Activated naive CD4-positive, alpha-beta T cell treated with anti-CD3 and anti-CD28 coated beads for 36 hours (primary cell): ENCODE data around the gene ZNF333. TPM values are rescaled to one million over a fixed set of nuclear protein-coding genes. Genes with fewer than 3 reads are reported as not detected.
"Not testable (repeated sequence)": the region's sequence is repeated elsewhere in the genome, so short reads cannot be mapped to it uniquely, and the experiment has no call there.

Experiments
- CTCF ChIA-PET: fragments of 350-600 bp; sonication (Branson Sonifier 250); formaldehyde crosslinking; loops from one replicate; lab custom pipeline; 2021; ENCODE audit warnings: antibody characterized with exemption; lab: Charles Lee
- DNase-seq: peaks from one replicate; pipeline ENCODE4 v3.0.0-alpha.2; 2020
- H3K27ac Mint-ChIP-seq: one replicate; pipeline ENCODE4 v1.8.0; 2021; ENCODE audit warnings: mild to moderate bottlenecking, mixed read lengths
- H3K27me3 Mint-ChIP-seq: one replicate; pipeline ENCODE4 v1.8.0; 2021; ENCODE audit warnings: low read depth, mixed read lengths
- H3K36me3 Mint-ChIP-seq: one replicate; pipeline ENCODE4 v1.8.0; 2021; ENCODE audit warnings: low read depth, mixed read lengths
- H3K4me1 Mint-ChIP-seq: one replicate; pipeline ENCODE4 v1.8.0; 2021; ENCODE audit warnings: low read depth, mixed read lengths
- H3K4me3 Mint-ChIP-seq: one replicate; pipeline ENCODE4 v1.8.0; 2021; ENCODE audit warnings: mild to moderate bottlenecking, moderate library complexity, mixed read lengths
- H3K9me3 Mint-ChIP-seq: one replicate; pipeline ENCODE4 v1.8.0; 2021; ENCODE audit warnings: mixed read lengths
- intact Hi-C: fragments of 100-400 bp; cut with micrococcal nuclease; formaldehyde crosslinking; loops from one replicate; pipeline ENCODE4 v1.15.1; 2023
- total RNA-seq, 2 experiments: library from RNA; stranded (reverse); gene quantifications; one replicate each; pipeline ENCODE4 v1.2.3, GENCODE V29; 2021

ZNF333 gene
- total RNA-seq, 2 experiments from 2014 or later = 28.6 to 31.7 TPM

- Mint-ChIP-seq H3K9me3 (no peaks in the 10 kb centered on the region), H3K36me3 (no peaks in the 10 kb centered on the region), H3K4me3 (no peak overlapping the region), H3K27ac (no peak overlapping the region), H3K27me3 (peaks cover 30% of the 10 kb centered on the region), H3K4me1 (peaks cover 7% of the 10 kb centered on the region)
- CTCF ChIA-PET = no interaction called here
- no peak for DNase-seq
- intact Hi-C loops = no loop called here
Measured at GRCh38 chr19:14772467-14772866, 82.6 kb downstream of the ZNF333 start.

- Mint-ChIP-seq H3K9me3 (no peaks in the 10 kb centered on the region), H3K27ac (no peak overlapping the region), H3K36me3 (no peaks in the 10 kb centered on the region), H3K4me1 (peaks cover 7% of the 10 kb centered on the region), H3K4me3 (no peak overlapping the region), H3K27me3 (peaks cover 30% of the 10 kb centered on the region)
- intact Hi-C loops = no loop called here
- CTCF ChIA-PET = no interaction called here
- DNase-seq = no peak
Measured at GRCh38 chr19:14772995-14773394, 83.1 kb downstream of the ZNF333 start.

- intact Hi-C loops, H3K36me3 Mint-ChIP-seq, H3K4me1 Mint-ChIP-seq, H3K27ac Mint-ChIP-seq, DNase-seq, CTCF ChIA-PET, H3K4me3 Mint-ChIP-seq, H3K9me3 Mint-ChIP-seq: not testable (repeated sequence)
- peaks cover 25% of the 10 kb centered on the region for H3K27me3 Mint-ChIP-seq
Measured at GRCh38 chr19:14773722-14774121, 83.9 kb downstream of the ZNF333 start.

- no peak for DNase-seq
- Mint-ChIP-seq H3K36me3 (no peaks in the 10 kb centered on the region), H3K27ac (no peak overlapping the region), H3K27me3 (peaks cover 24% of the 10 kb centered on the region), H3K4me1 (peaks cover 7% of the 10 kb centered on the region), H3K4me3 (no peak overlapping the region), H3K9me3 (no peaks in the 10 kb centered on the region)
- intact Hi-C loops = no loop called here
- CTCF ChIA-PET = interaction anchor here (1.2 kb wide), 1 partner anchor 12 kb away, joined by 3 read pairs; no protein-coding TSS in a partner anchor
Measured at GRCh38 chr19:14774373-14774772, 84.5 kb downstream of the ZNF333 start.

- peaks cover 24% of the 10 kb centered on the region for H3K27me3 Mint-ChIP-seq
- intact Hi-C loops, H3K9me3 Mint-ChIP-seq, H3K36me3 Mint-ChIP-seq, H3K27ac Mint-ChIP-seq, H3K4me1 Mint-ChIP-seq, H3K4me3 Mint-ChIP-seq, DNase-seq: not testable (repeated sequence)
- CTCF ChIA-PET = interaction anchor here (1.2 kb wide), 1 partner anchor 11 kb away, joined by 3 read pairs; no protein-coding TSS in a partner anchor
Measured at GRCh38 chr19:14775326-14775725, 85.5 kb downstream of the ZNF333 start.

- no peak for DNase-seq
- H3K9me3 Mint-ChIP-seq = no peaks in the 10 kb centered on the region
- intact Hi-C loops = no loop called here
- no peaks in the 10 kb centered on the region for H3K36me3 Mint-ChIP-seq
- no peak overlapping the region for H3K27ac Mint-ChIP-seq
- no peak overlapping the region for H3K4me3 Mint-ChIP-seq
- CTCF ChIA-PET = interaction anchor here (0.6 to 1.9 kb wide), 3 partner anchors 11 to 203 kb away, joined by 4 to 12 read pairs (median 5); no protein-coding TSS in a partner anchor
- peaks cover 7% of the 10 kb centered on the region for H3K4me1 Mint-ChIP-seq
- peaks cover 26% of the 10 kb centered on the region for H3K27me3 Mint-ChIP-seq
Measured at GRCh38 chr19:14775869-14776586, 86.2 kb downstream of the ZNF333 start.

- CTCF ChIA-PET = interaction anchor here (1.9 kb wide), 1 partner anchor 9 kb away, joined by 12 read pairs; no protein-coding TSS in a partner anchor
- H3K4me3 Mint-ChIP-seq, intact Hi-C loops, H3K9me3 Mint-ChIP-seq, H3K4me1 Mint-ChIP-seq, H3K36me3 Mint-ChIP-seq, DNase-seq, H3K27ac Mint-ChIP-seq: not testable (repeated sequence)
- peaks cover 26% of the 10 kb centered on the region for H3K27me3 Mint-ChIP-seq
Measured at GRCh38 chr19:14777645-14778044, 87.8 kb downstream of the ZNF333 start.

GRCh38 chr19:14778110-14778845 is 88.4 kb downstream of the ZNF333 start, which contains the start of gene ADGRE2:
ADGRE2 (minus strand) TSS chr19:14778560; CDS start chr19:14776756, 1,804 bp downstream.
- H3K27ac Mint-ChIP-seq, H3K4me1 Mint-ChIP-seq, H3K4me3 Mint-ChIP-seq, DNase-seq, H3K9me3 Mint-ChIP-seq, intact Hi-C loops, H3K36me3 Mint-ChIP-seq: not testable (repeated sequence)
- CTCF ChIA-PET = interaction anchor here (0.9 to 1.9 kb wide), 2 partner anchors 9 to 27 kb away, joined by 4 to 12 read pairs; no protein-coding TSS in a partner anchor
- peaks cover 32% of the 10 kb centered on the region for H3K27me3 Mint-ChIP-seq

GRCh38 chr19:14779151-14779550 is 89.3 kb downstream of the ZNF333 start:
- no peaks in the 10 kb centered on the region for H3K9me3 Mint-ChIP-seq
- H3K4me1 Mint-ChIP-seq = peaks cover 7% of the 10 kb centered on the region
- peaks cover 28% of the 10 kb centered on the region for H3K27me3 Mint-ChIP-seq
- H3K36me3 Mint-ChIP-seq = no peaks in the 10 kb centered on the region
- H3K27ac Mint-ChIP-seq = no peak overlapping the region
- DNase-seq = no peak
- CTCF ChIA-PET = no interaction called here
- H3K4me3 Mint-ChIP-seq = no peak overlapping the region
- intact Hi-C loops = no loop called here

GRCh38 chr19:14780622-14781225 is 90.9 kb downstream of the ZNF333 start:
- H3K36me3 Mint-ChIP-seq, H3K4me3 Mint-ChIP-seq, intact Hi-C loops, DNase-seq, H3K9me3 Mint-ChIP-seq, H3K27ac Mint-ChIP-seq: not testable (repeated sequence)
- H3K27me3 Mint-ChIP-seq = peaks cover 26% of the 10 kb centered on the region
- peaks cover 13% of the 10 kb centered on the region for H3K4me1 Mint-ChIP-seq
- CTCF ChIA-PET = interaction anchor here (0.6 kb wide), 1 partner anchor 94 kb away, joined by 3 read pairs; no protein-coding TSS in a partner anchor

- H3K9me3 Mint-ChIP-seq, intact Hi-C loops, DNase-seq, H3K27ac Mint-ChIP-seq, H3K4me3 Mint-ChIP-seq, H3K36me3 Mint-ChIP-seq: not testable (repeated sequence)
- peaks cover 22% of the 10 kb centered on the region for H3K27me3 Mint-ChIP-seq
- peaks cover 15% of the 10 kb centered on the region for H3K4me1 Mint-ChIP-seq
- CTCF ChIA-PET = interaction anchor here (0.6 kb wide), 1 partner anchor 474 kb away, joined by 3 read pairs; no protein-coding TSS in a partner anchor
Measured at GRCh38 chr19:14781713-14782536, 92.1 kb downstream of the ZNF333 start.
